ENCODE measurements around the gene LAYN. TPM values are rescaled to one million over a fixed set of nuclear protein-coding genes. Genes with fewer than 3 reads are reported as not detected.

Gene LAYN
- polyA plus RNA-seq, 4 donors = 2.4 to 9.9 (median 3.8) TPM; not detected in 1

DNA sequence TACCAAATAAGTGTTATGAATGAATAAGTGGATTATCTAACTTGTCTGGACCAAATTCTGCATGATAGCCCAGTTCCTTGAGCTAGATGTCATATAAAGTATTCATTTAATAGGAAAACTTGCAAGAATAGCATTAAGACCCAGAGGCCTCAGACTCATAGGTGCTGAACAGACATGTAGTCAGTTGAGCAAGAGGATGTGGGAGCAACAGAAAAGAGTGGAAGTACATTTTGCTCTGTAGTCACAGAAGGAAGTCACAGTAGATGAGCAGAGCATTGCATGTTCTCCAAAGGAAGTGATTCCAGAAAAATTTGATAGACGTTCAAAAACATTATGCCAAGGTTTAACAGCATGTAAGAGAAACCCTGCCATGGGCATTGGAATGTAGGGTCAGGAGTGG lies 16.5 kb upstream of the LAYN start:
- Histone ChIP-seq H3K4me3 (ENCODE audit: low read depth in 1 of 3, low read length in 3 of 3) (no peak overlapping the region), H3K9me3 (ENCODE audit: control insufficient read depth in 2 of 2, insufficient read depth in 1 of 2, low read depth in 1 of 2, low read length in 1 of 2) (no peaks in the 10 kb centered on the region), H3K4me1 (ENCODE audit: control insufficient read depth in 3 of 3, insufficient read depth in 2 of 3, low read depth in 1 of 3, low read length in 2 of 3) (no peaks in the 10 kb centered on the region), H3K27ac (ENCODE audit: low read depth in 1 of 3, low read length in 2 of 3) (no peak overlapping the region), H3K36me3 (ENCODE audit: control insufficient read depth in 3 of 3, insufficient read depth in 2 of 3, low read depth in 1 of 3, low read length in 3 of 3) (no peaks in the 10 kb centered on the region), H3K27me3 (ENCODE audit: control insufficient read depth in 3 of 3, insufficient read depth in 3 of 3, low read length in 3 of 3) (peaks cover 0 to 5% (median 0%) of the 10 kb centered on the region in 3 donors)
- no peak for FAIRE-seq
- no peak for DNase-seq
- WGBS, 3 donors = 65 to 77% (median 74%) methylated on average over 1 of the region's 1 CpG

DNA sequence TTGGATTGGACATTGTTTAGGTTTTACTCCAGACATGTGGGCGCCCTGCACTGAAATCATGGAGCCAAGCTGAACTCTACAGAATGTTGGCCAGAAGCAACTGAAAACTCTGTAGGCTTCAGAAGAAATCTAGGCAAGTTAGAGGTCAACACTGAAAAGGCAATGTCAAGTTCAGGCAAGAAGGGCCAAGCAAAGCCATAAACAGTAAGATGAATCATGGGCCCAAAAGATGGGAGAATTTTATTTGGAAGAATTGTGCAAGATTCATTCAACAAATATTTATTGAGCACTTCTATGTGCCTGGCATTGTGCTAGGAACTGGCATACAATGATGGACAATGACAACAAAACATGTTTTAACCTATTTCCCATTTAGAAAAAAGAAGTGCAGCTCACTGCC lies 15.1 kb upstream of the LAYN start:
- WGBS, 3 donors = 95 to 97% (median 97%) methylated on average over 1 of the region's 1 CpG
- DNase-seq (no peak), FAIRE-seq (no peak)
- no peak overlapping the region for H3K27ac ChIP-seq (ENCODE audit: low read depth in 1 of 3, low read length in 2 of 3)
- no peaks in the 10 kb centered on the region for H3K4me1 ChIP-seq (ENCODE audit: control insufficient read depth in 3 of 3, insufficient read depth in 2 of 3, low read depth in 1 of 3, low read length in 2 of 3)
- H3K4me3 ChIP-seq (ENCODE audit: low read depth in 1 of 3, low read length in 3 of 3) = no peak overlapping the region
- peaks cover 0 to 5% (median 0%) of the 10 kb centered on the region in 3 donors for H3K27me3 ChIP-seq (ENCODE audit: control insufficient read depth in 3 of 3, insufficient read depth in 3 of 3, low read length in 3 of 3)
- no peaks in the 10 kb centered on the region for H3K9me3 ChIP-seq (ENCODE audit: control insufficient read depth in 2 of 2, insufficient read depth in 1 of 2, low read depth in 1 of 2, low read length in 1 of 2)
- H3K36me3 ChIP-seq (ENCODE audit: control insufficient read depth in 3 of 3, insufficient read depth in 2 of 3, low read depth in 1 of 3, low read length in 3 of 3) = no peaks in the 10 kb centered on the region

GRCh38 chr11:111526501-111526900 lies 14.0 kb upstream of the LAYN start:
- Histone ChIP-seq H3K4me1 (ENCODE audit: control insufficient read depth in 3 of 3, insufficient read depth in 2 of 3, low read depth in 1 of 3, low read length in 2 of 3) (no peaks in the 10 kb centered on the region), H3K4me3 (ENCODE audit: low read depth in 1 of 3, low read length in 3 of 3) (no peak overlapping the region), H3K27ac (ENCODE audit: low read depth in 1 of 3, low read length in 2 of 3) (no peak overlapping the region), H3K27me3 (ENCODE audit: control insufficient read depth in 3 of 3, insufficient read depth in 3 of 3, low read length in 3 of 3) (peaks cover 0 to 5% (median 0%) of the 10 kb centered on the region in 3 donors), H3K9me3 (ENCODE audit: control insufficient read depth in 2 of 2, insufficient read depth in 1 of 2, low read depth in 1 of 2, low read length in 1 of 2) (no peaks in the 10 kb centered on the region), H3K36me3 (ENCODE audit: control insufficient read depth in 3 of 3, insufficient read depth in 2 of 3, low read depth in 1 of 3, low read length in 3 of 3) (no peaks in the 10 kb centered on the region)
- FAIRE-seq (no peak), DNase-seq (no peak)
- WGBS, 3 donors = 82 to 85% (median 83%) methylated on average over 1 of the region's 1 CpG

- no peaks in the 10 kb centered on the region for H3K9me3 ChIP-seq (ENCODE audit: control insufficient read depth in 2 of 2, insufficient read depth in 1 of 2, low read depth in 1 of 2, low read length in 1 of 2)
- 91 to 97% (median 93%) methylated on average over 1 of the region's 1 CpG for WGBS, 3 donors
- H3K4me1 ChIP-seq (ENCODE audit: control insufficient read depth in 3 of 3, insufficient read depth in 2 of 3, low read depth in 1 of 3, low read length in 2 of 3) = no peaks in the 10 kb centered on the region
- H3K27ac ChIP-seq (ENCODE audit: low read depth in 1 of 3, low read length in 2 of 3) = no peak overlapping the region
- H3K27me3 ChIP-seq (ENCODE audit: control insufficient read depth in 3 of 3, insufficient read depth in 3 of 3, low read length in 3 of 3) = peaks cover 0 to 8% (median 0%) of the 10 kb centered on the region in 3 donors
- DNase-seq (no peak), FAIRE-seq (no peak)
- no peak overlapping the region for H3K4me3 ChIP-seq (ENCODE audit: low read depth in 1 of 3, low read length in 3 of 3)
- no peaks in the 10 kb centered on the region for H3K36me3 ChIP-seq (ENCODE audit: control insufficient read depth in 3 of 3, insufficient read depth in 2 of 3, low read depth in 1 of 3, low read length in 3 of 3)
These were observed 13.2 kb upstream of the LAYN start for GRCh38 chr11:111527279-111527678.

DNA sequence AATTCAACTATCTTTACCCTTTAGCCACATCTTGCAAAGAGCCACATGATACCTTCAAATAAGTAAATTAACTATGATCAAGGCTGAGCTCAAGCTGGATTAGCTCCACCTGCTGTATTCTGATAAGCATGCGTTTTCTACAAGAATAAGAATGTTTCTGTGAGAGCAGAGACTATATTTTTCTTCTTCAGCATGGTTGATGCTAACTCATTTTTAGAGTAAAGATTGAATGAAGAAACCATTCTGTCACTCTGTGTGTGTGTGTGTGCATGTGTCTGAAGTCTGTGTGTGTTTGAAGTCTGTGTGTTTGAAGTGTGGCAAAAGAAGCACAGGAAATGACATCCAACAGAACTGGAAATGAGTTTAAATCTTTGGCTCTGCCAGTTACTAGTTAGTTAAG lies 12.0 kb upstream of the LAYN start:
- Histone ChIP-seq H3K4me1 (ENCODE audit: control insufficient read depth in 3 of 3, insufficient read depth in 2 of 3, low read depth in 1 of 3, low read length in 2 of 3) (no peaks in the 10 kb centered on the region), H3K4me3 (ENCODE audit: low read depth in 1 of 3, low read length in 3 of 3) (no peak overlapping the region), H3K9me3 (ENCODE audit: control insufficient read depth in 2 of 2, insufficient read depth in 1 of 2, low read depth in 1 of 2, low read length in 1 of 2) (no peaks in the 10 kb centered on the region), H3K27ac (ENCODE audit: low read depth in 1 of 3, low read length in 2 of 3) (no peak overlapping the region), H3K27me3 (ENCODE audit: control insufficient read depth in 3 of 3, insufficient read depth in 3 of 3, low read length in 3 of 3) (peaks cover 0 to 8% (median 0%) of the 10 kb centered on the region in 3 donors), H3K36me3 (ENCODE audit: control insufficient read depth in 3 of 3, insufficient read depth in 2 of 3, low read depth in 1 of 3, low read length in 3 of 3) (no peaks in the 10 kb centered on the region)
- FAIRE-seq (no peak), DNase-seq (no peak)
- WGBS, 3 donors = 8 to 43% (median 18%) methylated on average over 1 of the region's 1 CpG

DNA sequence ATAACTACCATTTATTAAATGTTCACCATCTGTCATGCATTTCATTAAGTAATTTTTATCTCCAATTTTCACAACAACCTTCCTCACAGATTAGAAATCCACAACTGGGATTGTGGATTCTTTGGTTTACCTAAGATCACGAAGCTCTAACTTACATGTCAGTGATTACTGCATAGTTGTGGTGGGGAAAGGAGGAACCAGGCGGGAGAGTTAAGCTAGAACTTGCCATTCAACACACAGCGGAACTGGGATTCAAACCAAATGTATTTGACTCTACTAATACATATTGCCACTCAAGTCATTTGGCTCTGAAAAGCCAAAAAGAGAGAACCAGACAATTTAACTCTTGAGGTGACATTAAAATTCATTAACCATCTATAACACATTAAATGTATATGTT lies 10.4 kb upstream of the LAYN start:
- 71 to 77% (median 76%) methylated on average over 3 of the region's 3 CpGs for WGBS, 3 donors
- no peak overlapping the region for H3K27ac ChIP-seq (ENCODE audit: low read depth in 1 of 3, low read length in 2 of 3)
- DNase-seq (no peak), FAIRE-seq (no peak)
- H3K27me3 ChIP-seq (ENCODE audit: control insufficient read depth in 3 of 3, insufficient read depth in 3 of 3, low read length in 3 of 3) = peaks cover 0 to 4% (median 0%) of the 10 kb centered on the region in 3 donors
- H3K4me1 ChIP-seq (ENCODE audit: control insufficient read depth in 3 of 3, insufficient read depth in 2 of 3, low read depth in 1 of 3, low read length in 2 of 3) = no peaks in the 10 kb centered on the region
- H3K9me3 ChIP-seq (ENCODE audit: control insufficient read depth in 2 of 2, insufficient read depth in 1 of 2, low read depth in 1 of 2, low read length in 1 of 2) = no peaks in the 10 kb centered on the region
- H3K36me3 ChIP-seq (ENCODE audit: control insufficient read depth in 3 of 3, insufficient read depth in 2 of 3, low read depth in 1 of 3, low read length in 3 of 3) = no peaks in the 10 kb centered on the region
- no peak overlapping the region for H3K4me3 ChIP-seq (ENCODE audit: low read depth in 1 of 3, low read length in 3 of 3)

- H3K4me1 ChIP-seq (ENCODE audit: control insufficient read depth in 3 of 3, insufficient read depth in 2 of 3, low read depth in 1 of 3, low read length in 2 of 3) = no peaks in the 10 kb centered on the region
- DNase-seq (no peak), FAIRE-seq (no peak)
- H3K27me3 ChIP-seq (ENCODE audit: control insufficient read depth in 3 of 3, insufficient read depth in 3 of 3, low read length in 3 of 3) = peaks cover 0 to 4% (median 0%) of the 10 kb centered on the region in 3 donors
- H3K9me3 ChIP-seq (ENCODE audit: control insufficient read depth in 2 of 2, insufficient read depth in 1 of 2, low read depth in 1 of 2, low read length in 1 of 2) = no peaks in the 10 kb centered on the region
- H3K27ac ChIP-seq (ENCODE audit: low read depth in 1 of 3, low read length in 2 of 3) = no peak overlapping the region
- H3K4me3 ChIP-seq (ENCODE audit: low read depth in 1 of 3, low read length in 3 of 3) = no peak overlapping the region
- no peaks in the 10 kb centered on the region for H3K36me3 ChIP-seq (ENCODE audit: control insufficient read depth in 3 of 3, insufficient read depth in 2 of 3, low read depth in 1 of 3, low read length in 3 of 3)
These were observed 9.4 kb upstream of the LAYN start for GRCh38 chr11:111531136-111531535.

DNA sequence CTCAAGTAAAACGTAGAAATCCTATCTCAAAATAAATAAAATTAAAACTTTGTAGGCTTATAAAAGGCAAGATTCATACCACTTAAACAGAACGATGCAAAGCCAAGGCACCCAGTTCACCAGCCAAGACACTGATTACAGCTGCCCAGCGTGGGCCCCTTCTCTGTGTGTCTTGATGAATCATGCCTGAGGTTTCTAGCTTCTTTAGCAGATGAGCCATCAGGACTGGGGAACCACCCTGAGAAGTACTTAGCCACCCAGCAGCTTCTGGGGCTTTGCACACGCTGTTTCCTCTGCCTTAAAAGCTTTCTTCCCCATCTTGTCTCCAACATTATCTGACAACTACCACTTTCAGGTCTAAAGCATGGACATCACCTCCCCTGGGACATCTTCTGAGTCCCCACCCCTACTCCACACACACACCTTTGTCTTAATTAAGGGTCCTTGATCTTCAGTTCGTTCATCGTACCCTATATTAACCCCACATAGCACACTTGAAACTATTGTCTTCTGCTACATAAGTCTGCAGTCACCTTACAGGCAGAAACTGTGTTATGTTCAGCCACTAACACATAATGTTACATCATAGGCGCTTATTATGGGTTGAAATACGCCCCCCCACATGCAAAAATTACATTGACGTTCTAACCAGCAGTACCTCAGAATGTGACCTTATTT lies 8.7 kb upstream of the LAYN start:
- Histone ChIP-seq H3K27me3 (ENCODE audit: control insufficient read depth in 3 of 3, insufficient read depth in 3 of 3, low read length in 3 of 3) (peaks cover 0 to 4% (median 0%) of the 10 kb centered on the region in 3 donors), H3K4me1 (ENCODE audit: control insufficient read depth in 3 of 3, insufficient read depth in 2 of 3, low read depth in 1 of 3, low read length in 2 of 3) (no peaks in the 10 kb centered on the region), H3K36me3 (ENCODE audit: control insufficient read depth in 3 of 3, insufficient read depth in 2 of 3, low read depth in 1 of 3, low read length in 3 of 3) (no peaks in the 10 kb centered on the region), H3K4me3 (ENCODE audit: low read depth in 1 of 3, low read length in 3 of 3) (no peak overlapping the region), H3K9me3 (ENCODE audit: control insufficient read depth in 2 of 2, insufficient read depth in 1 of 2, low read depth in 1 of 2, low read length in 1 of 2) (no peaks in the 10 kb centered on the region), H3K27ac (ENCODE audit: low read depth in 1 of 3, low read length in 2 of 3) (no peak overlapping the region)
- WGBS, 3 donors = 66 to 68% (median 67%) methylated on average over 9 of the region's 9 CpGs
- FAIRE-seq = no peak
- DNase-seq = no peak

DNA sequence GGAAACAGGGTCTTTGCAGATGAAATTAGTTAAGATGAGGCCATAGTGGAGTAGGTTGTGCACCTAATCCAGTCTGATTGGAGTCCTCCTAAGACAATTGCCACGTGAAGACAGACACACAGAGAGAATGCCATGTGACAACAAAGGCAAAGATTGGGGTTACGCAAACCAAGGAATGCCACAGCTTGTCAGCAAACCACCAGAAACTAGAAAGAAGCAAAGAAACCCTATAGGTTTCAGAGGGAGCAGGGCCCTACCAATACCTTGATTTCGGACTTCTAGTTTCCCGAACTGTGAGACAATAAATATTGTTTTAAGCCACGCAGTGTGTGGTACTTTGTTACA lies 8.2 kb upstream of the LAYN start:
- Histone ChIP-seq H3K27ac (ENCODE audit: low read depth in 1 of 3, low read length in 2 of 3) (no peak overlapping the region), H3K9me3 (ENCODE audit: control insufficient read depth in 2 of 2, insufficient read depth in 1 of 2, low read depth in 1 of 2, low read length in 1 of 2) (no peaks in the 10 kb centered on the region), H3K36me3 (ENCODE audit: control insufficient read depth in 3 of 3, insufficient read depth in 2 of 3, low read depth in 1 of 3, low read length in 3 of 3) (no peaks in the 10 kb centered on the region), H3K27me3 (ENCODE audit: control insufficient read depth in 3 of 3, insufficient read depth in 3 of 3, low read length in 3 of 3) (peaks cover 0 to 6% (median 0%) of the 10 kb centered on the region in 3 donors), H3K4me3 (ENCODE audit: low read depth in 1 of 3, low read length in 3 of 3) (no peak overlapping the region), H3K4me1 (ENCODE audit: control insufficient read depth in 3 of 3, insufficient read depth in 2 of 3, low read depth in 1 of 3, low read length in 2 of 3) (no peaks in the 10 kb centered on the region)
- no peak for FAIRE-seq
- no peak for DNase-seq
- WGBS, 3 donors = 72 to 82% (median 79%) methylated on average over 5 of the region's 5 CpGs
